Measurements from ENCODE around the gene SGSM1. TPM values are rescaled to one million over a fixed set of nuclear protein-coding genes. Genes with fewer than 3 reads are reported as not detected.

Gene SGSM1
- total RNA-seq, 1 experiment from 2014 or later = 5.1 TPM

DNA sequence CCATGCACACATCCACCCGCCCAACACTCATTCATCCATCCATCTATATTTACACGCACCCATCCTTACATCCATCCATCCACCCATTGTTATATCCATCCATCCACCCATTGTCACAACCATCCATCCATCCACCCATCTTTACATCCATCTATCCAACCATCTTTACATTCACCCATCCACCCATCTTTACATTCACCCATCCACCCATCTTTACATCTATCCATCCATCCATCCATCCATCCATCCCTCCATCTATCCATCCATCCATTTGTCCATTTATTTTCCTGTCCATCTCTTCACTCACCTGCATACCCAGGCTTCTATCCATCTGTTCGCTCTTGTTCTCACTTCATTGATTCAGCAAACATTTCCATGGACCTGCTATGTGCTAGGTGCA lies 49.8 kb downstream of the SGSM1 start:
- POLR2A ChIA-PET = no interaction called here
- no peak overlapping the region for H3K27ac ChIP-seq (ENCODE audit: low read depth, low read length)

DNA sequence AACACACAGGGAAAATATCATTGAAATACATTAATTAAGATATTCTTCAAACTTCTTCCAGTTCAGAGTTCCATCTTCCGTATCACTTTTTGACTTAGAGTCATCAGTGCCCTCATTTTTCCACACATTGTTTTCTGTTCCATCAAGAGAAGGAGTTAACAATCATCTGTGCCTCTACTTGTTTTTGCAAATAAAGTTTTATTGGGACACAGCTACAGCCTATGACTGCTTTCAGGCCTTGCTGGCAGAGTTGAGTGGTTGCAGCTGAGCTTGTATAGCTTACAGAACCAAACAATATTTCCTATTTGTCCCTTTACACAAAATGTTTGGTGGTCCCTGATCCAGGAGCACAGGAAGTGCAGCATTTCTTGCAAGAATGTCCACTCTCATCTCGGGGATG lies 51.6 kb downstream of the SGSM1 start:
- Histone ChIP-seq H3K4me3 (replicated peaks in 1 of 2; ENCODE audit: low read depth in 1 of 2, low read length in 2 of 2) (no peak overlapping the region), H3K4me1 (ENCODE audit: control insufficient read depth in 1 of 2, insufficient read depth in 2 of 2, low read length in 2 of 2) (no peaks in the 10 kb centered on the region), H2AFZ (ENCODE audit: low read depth, low read length, poor library complexity, severe bottlenecking) (no peak overlapping the region), H3K9me3 (ENCODE audit: control insufficient read depth in 1 of 2, insufficient read depth in 1 of 2, low read depth in 1 of 2, low read length in 2 of 2) (no peaks in the 10 kb centered on the region), H3K9ac (ENCODE audit: low read length) (no peak overlapping the region), H3K4me2 (ENCODE audit: low read length) (no peak overlapping the region), H4K20me1 (ENCODE audit: insufficient read depth) (no peaks in the 10 kb centered on the region), H3K79me2 (ENCODE audit: insufficient read depth, low read length) (no peaks in the 10 kb centered on the region), H3K27ac (ENCODE audit: low read depth, low read length) (no peak overlapping the region), H3K36me3 (ENCODE audit: control insufficient read depth in 1 of 2, insufficient read depth in 2 of 2, low read length in 2 of 2) (no peaks in the 10 kb centered on the region), H3K9me2 (ENCODE audit: insufficient read depth) (no peaks in the 10 kb centered on the region), H3K27me3 (ENCODE audit: insufficient read depth, low read length) (no peaks in the 10 kb centered on the region)
- ATAC-seq (no peak), DNase-seq (ENCODE audit: low read depth, low spot score) (no peak)
- TF ChIP-seq EZH2phosphoT487 (IDR thresholded peaks at IDR 0.05; ENCODE audit: borderline replicate concordance) = no peak
- TF ChIP-seq, protein P1, sequence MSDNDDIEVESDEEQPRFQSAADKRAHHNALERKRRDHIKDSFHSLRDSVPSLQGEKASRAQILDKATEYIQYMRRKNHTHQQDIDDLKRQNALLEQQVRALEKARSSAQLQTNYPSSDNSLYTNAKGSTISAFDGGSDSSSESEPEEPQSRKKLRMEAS (IDR thresholded peaks at IDR 0.05) = no peak
- TF ChIP-seq, protein P2, sequence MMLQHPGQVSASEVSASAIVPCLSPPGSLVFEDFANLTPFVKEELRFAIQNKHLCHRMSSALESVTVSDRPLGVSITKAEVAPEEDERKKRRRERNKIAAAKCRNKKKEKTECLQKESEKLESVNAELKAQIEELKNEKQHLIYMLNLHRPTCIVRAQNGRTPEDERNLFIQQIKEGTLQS (IDR thresholded peaks at IDR 0.05) = no peak
- POLR2A ChIA-PET = no interaction called here
- no TSS peak for BruUV-seq (replicated peaks)
- CTCF ChIA-PET = interaction anchor here (0.9 kb wide), 1 partner anchor 11 kb away, joined by 3 read pairs; no protein-coding TSS in a partner anchor
- RAD21 ChIA-PET (ENCODE audit: low non-redundant PET in 1 of 2, low total read pairs in 2 of 2, uncharacterized antibody in 2 of 2, unreplicated experiment in 2 of 2) = no interaction called here
- intact Hi-C loops (cut with micrococcal nuclease) = no loop called here

More for the DNA sequence above, 49.8 kb downstream of the SGSM1 start:
- DNase-seq (ENCODE audit: low read depth, low spot score) (no peak), ATAC-seq (no peak)
- Histone ChIP-seq H3K36me3 (ENCODE audit: control insufficient read depth in 1 of 2, insufficient read depth in 2 of 2, low read length in 2 of 2) (no peaks in the 10 kb centered on the region), H4K20me1 (ENCODE audit: insufficient read depth) (no peaks in the 10 kb centered on the region), H3K9me2 (ENCODE audit: insufficient read depth) (no peaks in the 10 kb centered on the region), H3K9me3 (ENCODE audit: control insufficient read depth in 1 of 2, insufficient read depth in 1 of 2, low read depth in 1 of 2, low read length in 2 of 2) (no peaks in the 10 kb centered on the region), H2AFZ (ENCODE audit: low read depth, low read length, poor library complexity, severe bottlenecking) (no peak overlapping the region), H3K79me2 (ENCODE audit: insufficient read depth, low read length) (no peaks in the 10 kb centered on the region), H3K9ac (ENCODE audit: low read length) (no peak overlapping the region), H3K4me1 (ENCODE audit: control insufficient read depth in 1 of 2, insufficient read depth in 2 of 2, low read length in 2 of 2) (no peaks in the 10 kb centered on the region), H3K4me2 (ENCODE audit: low read length) (no peak overlapping the region), H3K27me3 (ENCODE audit: insufficient read depth, low read length) (no peaks in the 10 kb centered on the region), H3K4me3 (replicated peaks in 1 of 2; ENCODE audit: low read depth in 1 of 2, low read length in 2 of 2) (no peak overlapping the region)
- TF ChIP-seq FOSL1 (IDR thresholded peaks at IDR 0.05; ENCODE audit: low read depth) (no peak), TCF7L2 (IDR thresholded peaks at IDR 0.05; ENCODE audit: borderline replicate concordance, extremely low read depth, insufficient read depth, insufficient read length) (no peak), CBX3 (IDR thresholded peaks at IDR 0.05; ENCODE audit: low read depth) (no peak), RAD21 (IDR thresholded peaks at IDR 0.05; ENCODE audit: low read depth) (no peak), SIN3A (IDR thresholded peaks at IDR 0.05; ENCODE audit: low read depth) (no peak), SP1 (IDR thresholded peaks at IDR 0.05; ENCODE audit: low read depth) (no peak), JUND (IDR thresholded peaks at IDR 0.05) (no peak), ZNF274 (IDR thresholded peaks at IDR 0.05; ENCODE audit: low read depth, low read length) (no peak)
- ChIA-PET CTCF (no interaction called here), RAD21 (ENCODE audit: low non-redundant PET in 1 of 2, low total read pairs in 2 of 2, uncharacterized antibody in 2 of 2, unreplicated experiment in 2 of 2) (no interaction called here)
- BruUV-seq (replicated peaks) = no TSS peak
- intact Hi-C loops (cut with micrococcal nuclease) = no loop called here
